ENCODE results near the gene TBC1D17.

The TBC1D17 gene

GRCh38 chr19:49879243-49879963, 1.9 kb downstream of the TBC1D17 start:
- DNase-seq (ENCODE audit: extremely low read depth, low read depth): no peak
- no peak for TF ChIP-seq CTCF (IDR thresholded peaks at IDR 0.05; ENCODE audit: low read depth, low read length)

GRCh38 chr19:49880162-49880869, 2.8 kb downstream of the TBC1D17 start:
- no peak for DNase-seq (ENCODE audit: extremely low read depth, low read depth)
- TF ChIP-seq CTCF (IDR thresholded peaks at IDR 0.05; ENCODE audit: low read depth, low read length): no peak

GRCh38 chr19:49881186-49881585, 3.7 kb downstream of the TBC1D17 start:
- TF ChIP-seq CTCF (IDR thresholded peaks at IDR 0.05; ENCODE audit: low read depth, low read length): no peak
- no peak for DNase-seq (ENCODE audit: extremely low read depth, low read depth)

GRCh38 chr19:49881672-49882394, 4.3 kb downstream of the TBC1D17 start:
- no peak for DNase-seq (ENCODE audit: extremely low read depth, low read depth)
- TF ChIP-seq CTCF (IDR thresholded peaks at IDR 0.05; ENCODE audit: low read depth, low read length): no peak

GRCh38 chr19:49882643-49883042, 5.1 kb downstream of the TBC1D17 start:
- DNase-seq (ENCODE audit: extremely low read depth, low read depth): no peak
- TF ChIP-seq CTCF (IDR thresholded peaks at IDR 0.05; ENCODE audit: low read depth, low read length): no peak

GRCh38 chr19:49883094-49883493, 5.6 kb downstream of the TBC1D17 start:
- no peak for TF ChIP-seq CTCF (IDR thresholded peaks at IDR 0.05; ENCODE audit: low read depth, low read length)
- DNase-seq (ENCODE audit: extremely low read depth, low read depth): no peak

- no peak for DNase-seq (ENCODE audit: extremely low read depth, low read depth)
- no peak for TF ChIP-seq CTCF (IDR thresholded peaks at IDR 0.05; ENCODE audit: low read depth, low read length)
Observed at GRCh38 chr19:49884109-49884508, 6.6 kb downstream of the TBC1D17 start.

Measured in AG09319 (cell line).